Body of pancreas (tissue), 4 donors: ENCODE results near the gene CCL22.

ENCODE experiments used
- POLR2A ChIP-seq, 3 donors: fragments of 450-650 bp; IDR thresholded peaks; one replicate each; pipeline ENCODE4 v1.6.1; 2016; ENCODE audit warnings: antibody characterized with exemption in 3 of 3, mild to moderate bottlenecking in 2 of 3
- TF ChIP-seq, protein P1 (sequence below), 7 experiments: fragments of 450-650 bp in 4 of 7; fragments of 200-600 bp in 3 of 7; sonication (generic) in 3 of 7; IDR thresholded peaks; one replicate each; pipeline ENCODE4 v1.5.1; 2016 to 2019; ENCODE audit warnings: antibody characterized with exemption in 7 of 7

DNA sequence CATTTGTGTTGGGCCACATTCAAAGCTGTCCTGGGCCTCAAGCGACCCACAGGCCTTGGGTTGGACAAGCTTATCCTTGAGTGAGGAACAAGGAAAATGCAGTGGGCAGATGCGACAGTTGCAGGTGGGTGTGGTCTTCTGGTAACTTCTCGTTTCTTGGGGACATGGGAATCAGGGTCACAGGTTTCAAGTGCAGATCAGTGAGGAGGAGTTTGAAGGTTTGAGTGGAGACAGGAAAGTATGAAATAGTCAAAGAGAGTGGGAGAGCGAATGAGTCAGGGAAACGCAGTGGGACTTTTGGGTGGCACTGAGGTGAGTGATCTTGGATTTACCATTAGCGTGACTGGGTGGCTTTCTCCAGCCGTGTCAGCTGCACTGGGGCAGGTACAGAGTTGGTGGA, 15.4 kb upstream of the CCL22 start:
- TF ChIP-seq, protein P1, sequence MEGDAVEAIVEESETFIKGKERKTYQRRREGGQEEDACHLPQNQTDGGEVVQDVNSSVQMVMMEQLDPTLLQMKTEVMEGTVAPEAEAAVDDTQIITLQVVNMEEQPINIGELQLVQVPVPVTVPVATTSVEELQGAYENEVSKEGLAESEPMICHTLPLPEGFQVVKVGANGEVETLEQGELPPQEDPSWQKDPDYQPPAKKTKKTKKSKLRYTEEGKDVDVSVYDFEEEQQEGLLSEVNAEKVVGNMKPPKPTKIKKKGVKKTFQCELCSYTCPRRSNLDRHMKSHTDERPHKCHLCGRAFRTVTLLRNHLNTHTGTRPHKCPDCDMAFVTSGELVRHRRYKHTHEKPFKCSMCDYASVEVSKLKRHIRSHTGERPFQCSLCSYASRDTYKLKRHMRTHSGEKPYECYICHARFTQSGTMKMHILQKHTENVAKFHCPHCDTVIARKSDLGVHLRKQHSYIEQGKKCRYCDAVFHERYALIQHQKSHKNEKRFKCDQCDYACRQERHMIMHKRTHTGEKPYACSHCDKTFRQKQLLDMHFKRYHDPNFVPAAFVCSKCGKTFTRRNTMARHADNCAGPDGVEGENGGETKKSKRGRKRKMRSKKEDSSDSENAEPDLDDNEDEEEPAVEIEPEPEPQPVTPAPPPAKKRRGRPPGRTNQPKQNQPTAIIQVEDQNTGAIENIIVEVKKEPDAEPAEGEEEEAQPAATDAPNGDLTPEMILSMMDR (IDR thresholded peaks at IDR 0.05) = no peak
- TF ChIP-seq POLR2A (IDR thresholded peaks at IDR 0.05) = no peak
